ENCODE results near the gene UBTD1.
"Not testable (repeated sequence)": the region's sequence is repeated elsewhere in the genome, so short reads cannot be mapped to it uniquely, and the experiment has no call there.

Gene UBTD1

GRCh38 chr10:97517096-97517750 lies 18.5 kb downstream of the UBTD1 start:
- no peak for DNase-seq

GRCh38 chr10:97517778-97518300 lies 19.1 kb downstream of the UBTD1 start:
- no peak for DNase-seq

GRCh38 chr10:97518301-97519043 lies 19.7 kb downstream of the UBTD1 start:
- DNase-seq = no peak

GRCh38 chr10:97519342-97519741 lies 20.6 kb downstream of the UBTD1 start:
- no peak for DNase-seq

- no peak for DNase-seq
Measured at GRCh38 chr10:97520520-97520919, 21.8 kb downstream of the UBTD1 start.

GRCh38 chr10:97520978-97521761 lies 22.4 kb downstream of the UBTD1 start:
- no peak for DNase-seq

GRCh38 chr10:97522071-97522470 lies 23.3 kb downstream of the UBTD1 start:
- DNase-seq = no peak

- DNase-seq = no peak
Measured at GRCh38 chr10:97522937-97523336, 24.2 kb downstream of the UBTD1 start.

GRCh38 chr10:97525086-97525485 lies 26.4 kb downstream of the UBTD1 start:
- no peak for DNase-seq

- DNase-seq = no peak
Measured at GRCh38 chr10:97525683-97526110, 27.0 kb downstream of the UBTD1 start.

GRCh38 chr10:97528876-97529275 lies 30.2 kb downstream of the UBTD1 start:
- DNase-seq = not testable (repeated sequence)

- DNase-seq = no peak
Measured at GRCh38 chr10:97529685-97530465, 31.2 kb downstream of the UBTD1 start.

- DNase-seq = no peak
Measured at GRCh38 chr10:97531401-97531986, 32.8 kb downstream of the UBTD1 start.

- DNase-seq = no peak
Measured at GRCh38 chr10:97532935-97533671, 34.4 kb downstream of the UBTD1 start.

- DNase-seq = no peak
Measured at GRCh38 chr10:97533888-97534287, 35.2 kb downstream of the UBTD1 start.

GRCh38 chr10:97534746-97535367 lies 36.1 kb downstream of the UBTD1 start:
- peak; percentile 13 for DNase-seq

GRCh38 chr10:97537186-97537869 lies 38.6 kb downstream of the UBTD1 start:
- DNase-seq = no peak

GRCh38 chr10:97538411-97538810 lies 39.7 kb downstream of the UBTD1 start:
- DNase-seq = no peak

GRCh38 chr10:97538839-97539238 lies 40.1 kb downstream of the UBTD1 start:
- DNase-seq = no peak

- no peak for DNase-seq
Measured at GRCh38 chr10:97539523-97540200, 40.9 kb downstream of the UBTD1 start.

Measured in CD4-positive, alpha-beta T cell treated with Interleukin-17A for 1 hour (primary cell).